Stimulated activated memory B cell treated with anti-CD40 and anti-IgM and Interleukin-4, amounts not matched to agents 10 μg/mL and 1 μg/mL and 100 μg/mL, for 72 hours (primary cell): Measurements from ENCODE around the gene UBE2D3.

Experiments used
- ATAC-seq: fragments of 150-1000 bp; cut with Tn5 transposase; 2 replicates; pipeline ENCODE4 v1.10.0; 2021
- H3K27ac Mint-ChIP-seq: one replicate; pipeline ENCODE4 v1.8.0; 2022; ENCODE audit warnings: mild to moderate bottlenecking, mixed read lengths
- H3K27me3 Mint-ChIP-seq: one replicate; pipeline ENCODE4 v1.8.0; 2022; ENCODE audit warnings: mixed read lengths
- H3K36me3 Mint-ChIP-seq: one replicate; pipeline ENCODE4 v1.8.0; 2022; ENCODE audit warnings: mixed read lengths
- H3K4me1 Mint-ChIP-seq: one replicate; pipeline ENCODE4 v1.8.0; 2022; ENCODE audit warnings: mixed read lengths
- H3K4me3 Mint-ChIP-seq: one replicate; pipeline ENCODE4 v1.8.0; 2022; ENCODE audit warnings: mild to moderate bottlenecking, moderate library complexity, mixed read lengths
- H3K9me3 Mint-ChIP-seq: one replicate; pipeline ENCODE4 v1.8.0; 2022; ENCODE audit warnings: mixed read lengths

Gene UBE2D3

GRCh38 chr4:102847687-102848086 lies 20.3 kb upstream of the UBE2D3 start:
- no peaks in the 10 kb centered on the region for H3K4me1 Mint-ChIP-seq
- H3K36me3 Mint-ChIP-seq: no peaks in the 10 kb centered on the region
- no peak overlapping the region for H3K27ac Mint-ChIP-seq
- H3K4me3 Mint-ChIP-seq: no peak overlapping the region
- no peak for ATAC-seq
- H3K9me3 Mint-ChIP-seq: no peaks in the 10 kb centered on the region
- no peaks in the 10 kb centered on the region for H3K27me3 Mint-ChIP-seq

- no peaks in the 10 kb centered on the region for H3K27me3 Mint-ChIP-seq
- no peak overlapping the region for H3K27ac Mint-ChIP-seq
- no peaks in the 10 kb centered on the region for H3K4me1 Mint-ChIP-seq
- H3K4me3 Mint-ChIP-seq: no peak overlapping the region
- H3K36me3 Mint-ChIP-seq: peaks cover 5% of the 10 kb centered on the region
- ATAC-seq: no peak
- H3K9me3 Mint-ChIP-seq: no peaks in the 10 kb centered on the region
Observed at GRCh38 chr4:102843938-102844337, 16.6 kb upstream of the UBE2D3 start.

- Mint-ChIP-seq H3K27ac (no peak overlapping the region), H3K4me1 (no peaks in the 10 kb centered on the region), H3K27me3 (no peaks in the 10 kb centered on the region), H3K4me3 (no peak overlapping the region), H3K9me3 (no peaks in the 10 kb centered on the region), H3K36me3 (peaks cover 5% of the 10 kb centered on the region)
- no peak for ATAC-seq
Observed at GRCh38 chr4:102843273-102843672, 15.9 kb upstream of the UBE2D3 start.

GRCh38 chr4:102842367-102842766 lies 15.0 kb upstream of the UBE2D3 start:
- Mint-ChIP-seq H3K9me3 (no peaks in the 10 kb centered on the region), H3K36me3 (peaks cover 5% of the 10 kb centered on the region), H3K4me3 (no peak overlapping the region), H3K27me3 (no peaks in the 10 kb centered on the region), H3K4me1 (no peaks in the 10 kb centered on the region), H3K27ac (no peak overlapping the region)
- ATAC-seq: no peak

GRCh38 chr4:102836596-102836995 lies 9.2 kb upstream of the UBE2D3 start:
- H3K27me3 Mint-ChIP-seq: no peaks in the 10 kb centered on the region
- no peak overlapping the region for H3K27ac Mint-ChIP-seq
- no peaks in the 10 kb centered on the region for H3K9me3 Mint-ChIP-seq
- no peaks in the 10 kb centered on the region for H3K4me1 Mint-ChIP-seq
- no peak for ATAC-seq
- no peak overlapping the region for H3K4me3 Mint-ChIP-seq
- peaks cover 5% of the 10 kb centered on the region for H3K36me3 Mint-ChIP-seq

GRCh38 chr4:102832667-102833066 lies 5.3 kb upstream of the UBE2D3 start:
- ATAC-seq: no peak
- no peaks in the 10 kb centered on the region for H3K9me3 Mint-ChIP-seq
- peaks cover 7% of the 10 kb centered on the region for H3K4me1 Mint-ChIP-seq
- H3K27me3 Mint-ChIP-seq: no peaks in the 10 kb centered on the region
- no peak overlapping the region for H3K4me3 Mint-ChIP-seq
- no peaks in the 10 kb centered on the region for H3K36me3 Mint-ChIP-seq
- H3K27ac Mint-ChIP-seq: no peak overlapping the region

- no peak overlapping the region for H3K4me3 Mint-ChIP-seq
- H3K27ac Mint-ChIP-seq: no peak overlapping the region
- no peaks in the 10 kb centered on the region for H3K36me3 Mint-ChIP-seq
- H3K4me1 Mint-ChIP-seq: peaks cover 7% of the 10 kb centered on the region
- no peaks in the 10 kb centered on the region for H3K9me3 Mint-ChIP-seq
- no peaks in the 10 kb centered on the region for H3K27me3 Mint-ChIP-seq
- ATAC-seq: no peak
Observed at GRCh38 chr4:102832105-102832504, 4.8 kb upstream of the UBE2D3 start.

GRCh38 chr4:102829803-102830202 lies 2.5 kb upstream of the UBE2D3 start:
- H3K27me3 Mint-ChIP-seq: no peaks in the 10 kb centered on the region
- H3K27ac Mint-ChIP-seq: no peak overlapping the region
- no peaks in the 10 kb centered on the region for H3K36me3 Mint-ChIP-seq
- no peak for ATAC-seq
- peaks cover 7% of the 10 kb centered on the region for H3K4me1 Mint-ChIP-seq
- no peak overlapping the region for H3K4me3 Mint-ChIP-seq
- H3K9me3 Mint-ChIP-seq: no peaks in the 10 kb centered on the region

GRCh38 chr4:102828497-102828808 lies 1.1 kb upstream of the UBE2D3 start:
- H3K4me3 Mint-ChIP-seq: no peak overlapping the region
- no peaks in the 10 kb centered on the region for H3K27me3 Mint-ChIP-seq

GRCh38 chr4:102827674-102828496 lies 534 bp upstream of the UBE2D3 start:
- Mint-ChIP-seq H3K4me3 (no peak overlapping the region), H3K9me3 (no peaks in the 10 kb centered on the region), H3K4me1 (peaks cover 15% of the 10 kb centered on the region), H3K27ac (no peak overlapping the region), H3K36me3 (peaks cover 2% of the 10 kb centered on the region), H3K27me3 (no peaks in the 10 kb centered on the region)
- peak; percentile 90 for ATAC-seq

More at GRCh38 chr4:102828497-102828808, 1.1 kb upstream of the UBE2D3 start:
- no peak for ATAC-seq
- no peaks in the 10 kb centered on the region for H3K36me3 Mint-ChIP-seq
- peaks cover 9% of the 10 kb centered on the region for H3K4me1 Mint-ChIP-seq
- no peaks in the 10 kb centered on the region for H3K9me3 Mint-ChIP-seq
- no peak overlapping the region for H3K27ac Mint-ChIP-seq

GRCh38 chr4:102826105-102826889 lies 1.1 kb downstream of the UBE2D3 start:
- Mint-ChIP-seq H3K4me1 (peaks cover 30% of the 10 kb centered on the region), H3K4me3 (no peak overlapping the region), H3K27ac (no peak overlapping the region), H3K9me3 (no peaks in the 10 kb centered on the region), H3K27me3 (no peaks in the 10 kb centered on the region), H3K36me3 (peaks cover 10% of the 10 kb centered on the region)
- peak; percentile 0 for ATAC-seq

GRCh38 chr4:102825261-102826091 lies 1.9 kb downstream of the UBE2D3 start:
- no peaks in the 10 kb centered on the region for H3K27me3 Mint-ChIP-seq
- peaks cover 15% of the 10 kb centered on the region for H3K36me3 Mint-ChIP-seq

GRCh38 chr4:102824398-102824797 lies 3.0 kb downstream of the UBE2D3 start:
- H3K4me3 Mint-ChIP-seq: no peak overlapping the region
- peaks cover 49% of the 10 kb centered on the region for H3K4me1 Mint-ChIP-seq
- ATAC-seq: no peak
- no peaks in the 10 kb centered on the region for H3K27me3 Mint-ChIP-seq
- H3K9me3 Mint-ChIP-seq: no peaks in the 10 kb centered on the region
- H3K36me3 Mint-ChIP-seq: peaks cover 24% of the 10 kb centered on the region
- no peak overlapping the region for H3K27ac Mint-ChIP-seq

More at GRCh38 chr4:102825261-102826091, 1.9 kb downstream of the UBE2D3 start:
- H3K4me3 Mint-ChIP-seq: no peak overlapping the region
- ATAC-seq: no peak
- no peaks in the 10 kb centered on the region for H3K9me3 Mint-ChIP-seq
- no peak overlapping the region for H3K27ac Mint-ChIP-seq
- H3K4me1 Mint-ChIP-seq: peaks cover 39% of the 10 kb centered on the region

- H3K27me3 Mint-ChIP-seq: no peaks in the 10 kb centered on the region
- H3K9me3 Mint-ChIP-seq: no peaks in the 10 kb centered on the region
- H3K4me3 Mint-ChIP-seq: peak overlapping the region; percentile 68
- H3K36me3 Mint-ChIP-seq: peaks cover 25% of the 10 kb centered on the region
- H3K27ac Mint-ChIP-seq: no peak overlapping the region
- ATAC-seq: no peak
- H3K4me1 Mint-ChIP-seq: peaks cover 53% of the 10 kb centered on the region
Observed at GRCh38 chr4:102823897-102824296, 3.5 kb downstream of the UBE2D3 start.

- no peaks in the 10 kb centered on the region for H3K27me3 Mint-ChIP-seq
- peaks cover 25% of the 10 kb centered on the region for H3K36me3 Mint-ChIP-seq
- peak overlapping the region; percentile 68 for H3K4me3 Mint-ChIP-seq
- no peak for ATAC-seq
- no peaks in the 10 kb centered on the region for H3K9me3 Mint-ChIP-seq
- H3K27ac Mint-ChIP-seq: peak overlapping the region; percentile 27
- peaks cover 55% of the 10 kb centered on the region for H3K4me1 Mint-ChIP-seq
Observed at GRCh38 chr4:102823464-102823863, 3.9 kb downstream of the UBE2D3 start.
